Mesendoderm (in vitro differentiated cells): ENCODE data around the gene UGT8. TPM values are rescaled to one million over a fixed set of nuclear protein-coding genes. Genes with fewer than 3 reads are reported as not detected.

Experiments used
- DNase-seq: peaks from one replicate; pipeline ENCODE4 v3.0.0; 2013
- H2AK5ac ChIP-seq: 2 replicates; pipeline ENCODE4 v1.6.1; 2013; ENCODE audit warnings: low read length, inconsistent platforms
- H2BK120ac ChIP-seq: 2 replicates; pipeline ENCODE4 v1.6.1; 2013; ENCODE audit warnings: low read depth, mild to moderate bottlenecking, low read length, moderate library complexity, mixed read lengths
- H2BK15ac ChIP-seq: replicated peaks from 2 replicates; pipeline ENCODE4 v1.6.1; 2013; ENCODE audit warnings: low read depth, mild to moderate bottlenecking, moderate library complexity
- H2BK5ac ChIP-seq: 2 replicates; pipeline ENCODE4 v1.6.1; 2013; ENCODE audit warnings: low read length, inconsistent platforms
- H3K18ac ChIP-seq: 2 replicates; pipeline ENCODE4 v1.6.1; 2013; ENCODE audit warnings: mild to moderate bottlenecking, low read length, mixed read lengths
- H3K23ac ChIP-seq: one replicate; pipeline ENCODE4 v1.6.1; 2013; ENCODE audit warnings: low read length
- H3K27ac ChIP-seq: 2 replicates; pipeline ENCODE4 v1.5.1; 2013; ENCODE audit warnings: low read depth, mild to moderate bottlenecking, inconsistent platforms, low read length, moderate library complexity
- H3K27me3 ChIP-seq: 2 replicates; pipeline ENCODE4 v1.6.1; 2013; ENCODE audit warnings: low read length, control low read depth, mild to moderate bottlenecking, inconsistent platforms; ENCODE audit not compliant: insufficient read depth, poor library complexity
- H3K36me3 ChIP-seq: 2 replicates; pipeline ENCODE4 v1.6.1; 2013; ENCODE audit warnings: low read length, inconsistent platforms; ENCODE audit not compliant: control insufficient read depth, insufficient read depth
- H3K4ac ChIP-seq: one replicate; pipeline ENCODE4 v1.6.1; 2013; ENCODE audit warnings: low read depth, mild to moderate bottlenecking, low read length, moderate library complexity
- H3K4me1 ChIP-seq: 2 replicates; pipeline ENCODE4 v1.6.1; 2013; ENCODE audit warnings: low read depth, low read length, inconsistent platforms; ENCODE audit not compliant: control insufficient read depth
- H3K4me2 ChIP-seq: 2 replicates; pipeline ENCODE4 v1.6.1; 2013; ENCODE audit warnings: low read length
- H3K4me3 ChIP-seq: 2 replicates; pipeline ENCODE4 v1.5.1; 2013; ENCODE audit warnings: mild to moderate bottlenecking, low read length
- H3K56ac ChIP-seq: one replicate; pipeline ENCODE4 v1.6.1; 2013; ENCODE audit warnings: low read length
- H3K79me1 ChIP-seq: 2 replicates; pipeline ENCODE4 v1.6.1; 2013; ENCODE audit warnings: low read length, inconsistent platforms
- H3K79me2 ChIP-seq: 2 replicates; pipeline ENCODE4 v1.6.1; 2013; ENCODE audit warnings: mild to moderate bottlenecking, low read length; ENCODE audit not compliant: control insufficient read depth, insufficient read depth
- H3K9ac ChIP-seq: 2 replicates; pipeline ENCODE4 v1.6.1; 2013; ENCODE audit warnings: low read length, inconsistent platforms
- H4K5ac ChIP-seq: one replicate; pipeline ENCODE4 v1.6.1; 2013; ENCODE audit warnings: low read length
- H4K8ac ChIP-seq: one replicate; pipeline ENCODE4 v1.6.1; 2013; ENCODE audit warnings: low read depth, mild to moderate bottlenecking, control low read depth, low read length, moderate library complexity
- WGBS: extraction: QIAGEN DNeasy Blood & Tissue Kit; methylation state at CpG from one replicate; pipeline ENCODE4 v1.1.7; 2013; ENCODE audit warnings: low lambda C conversion rate, missing lambda C conversion rate; ENCODE audit not compliant: insufficient coverage; ENCODE audit errors: extremely low coverage; 5-methylcytosine and 5-hydroxymethylcytosine counted together
- polyA plus RNA-seq, 2 experiments: library from polyadenylated mRNA; stranded (reverse); fragments of 200-250 nt; gene quantifications; one replicate each; pipeline ENCODE4 v1.2.3, GENCODE V29; 2013

Gene UGT8, protein sequence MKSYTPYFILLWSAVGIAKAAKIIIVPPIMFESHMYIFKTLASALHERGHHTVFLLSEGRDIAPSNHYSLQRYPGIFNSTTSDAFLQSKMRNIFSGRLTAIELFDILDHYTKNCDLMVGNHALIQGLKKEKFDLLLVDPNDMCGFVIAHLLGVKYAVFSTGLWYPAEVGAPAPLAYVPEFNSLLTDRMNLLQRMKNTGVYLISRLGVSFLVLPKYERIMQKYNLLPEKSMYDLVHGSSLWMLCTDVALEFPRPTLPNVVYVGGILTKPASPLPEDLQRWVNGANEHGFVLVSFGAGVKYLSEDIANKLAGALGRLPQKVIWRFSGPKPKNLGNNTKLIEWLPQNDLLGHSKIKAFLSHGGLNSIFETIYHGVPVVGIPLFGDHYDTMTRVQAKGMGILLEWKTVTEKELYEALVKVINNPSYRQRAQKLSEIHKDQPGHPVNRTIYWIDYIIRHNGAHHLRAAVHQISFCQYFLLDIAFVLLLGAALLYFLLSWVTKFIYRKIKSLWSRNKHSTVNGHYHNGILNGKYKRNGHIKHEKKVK
- polyA plus RNA-seq (2013, experiment 1 of 2): 9.9 TPM
- polyA plus RNA-seq (2013, experiment 2 of 2): 10.0 TPM

DNA sequence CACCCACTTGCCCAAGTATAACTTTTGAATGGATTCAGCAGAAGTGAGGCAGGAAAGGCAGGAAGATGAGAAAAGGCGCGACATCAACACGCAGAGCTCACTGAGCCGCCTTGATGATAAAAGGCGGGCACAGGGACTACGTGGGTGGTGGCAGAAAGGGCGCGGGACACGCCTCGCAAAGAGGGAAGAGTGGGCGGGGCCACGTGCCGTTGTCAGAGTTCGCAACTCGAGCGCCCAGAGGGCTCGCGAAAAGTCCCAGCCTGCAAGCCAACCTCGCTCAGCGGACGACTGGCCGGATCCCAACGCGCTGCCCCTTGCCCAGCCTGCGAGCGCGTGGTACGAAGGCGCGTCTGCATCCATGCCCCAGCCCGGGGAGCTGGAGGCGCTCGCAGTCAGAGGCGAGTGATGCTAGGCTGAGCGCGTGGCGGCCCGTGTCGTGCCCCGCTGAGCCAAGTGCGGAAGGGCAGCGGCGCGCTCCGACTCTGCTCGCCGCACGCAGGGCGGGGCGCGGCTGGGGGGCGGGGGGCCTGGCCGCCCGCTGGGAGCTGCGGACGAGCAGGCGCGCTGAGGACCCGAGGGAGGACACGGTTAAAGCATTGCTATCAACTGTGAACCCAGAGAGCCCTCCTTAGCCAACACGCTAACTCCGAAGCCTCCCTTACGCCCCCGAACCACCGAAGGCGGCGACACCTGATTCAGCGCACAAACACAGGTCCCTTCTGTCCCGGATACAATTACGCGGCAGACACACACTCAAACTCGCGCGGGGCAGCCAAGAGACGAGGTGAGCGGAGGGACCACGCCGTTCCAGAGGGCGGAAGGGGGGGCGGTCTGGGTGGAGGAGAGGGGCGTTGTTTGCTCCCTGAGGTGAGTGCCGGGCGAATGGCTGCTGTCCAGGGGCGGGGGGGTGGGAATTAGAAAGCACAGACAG, at the start of gene UGT8:
TSS of gene UGT8 (plus strand) at position 617 of the 931 bp plus-strand sequence. CDS start 24,074 bp downstream, outside the sequence.
- WGBS: no CpG with 5 or more reads among the region's 84 CpGs
- H2BK15ac ChIP-seq: no peak within 1 kb of the TSS
- peak within 1 kb of the TSS; percentile 69 for H3K4me3 ChIP-seq
- no peaks in the 10 kb centered on the region for H3K36me3 ChIP-seq
- H3K27me3 ChIP-seq: no peaks in the 10 kb centered on the region
- H3K27ac ChIP-seq: no peak within 1 kb of the TSS
- DNase-seq: peak; percentile 79
- H4K8ac ChIP-seq: no peak within 1 kb of the TSS
- peak within 1 kb of the TSS; percentile 71 for H3K9ac ChIP-seq
- peaks cover 8% of the 10 kb centered on the region for H3K4me1 ChIP-seq
- peaks cover 7% of the 10 kb centered on the region for H3K79me2 ChIP-seq
- H4K5ac ChIP-seq: no peak within 1 kb of the TSS
- peak within 1 kb of the TSS; percentile 80 for H3K4me2 ChIP-seq
- no peak within 1 kb of the TSS for H3K4ac ChIP-seq
- no peak within 1 kb of the TSS for H2BK5ac ChIP-seq
- no peak within 1 kb of the TSS for H2BK120ac ChIP-seq
- peak within 1 kb of the TSS; percentile 92 for H3K56ac ChIP-seq
- peaks cover 6% of the 10 kb centered on the region for H3K79me1 ChIP-seq
- H3K23ac ChIP-seq: no peak within 1 kb of the TSS
- no peak within 1 kb of the TSS for H2AK5ac ChIP-seq
- H3K18ac ChIP-seq: peak within 1 kb of the TSS; percentile 3

DNA sequence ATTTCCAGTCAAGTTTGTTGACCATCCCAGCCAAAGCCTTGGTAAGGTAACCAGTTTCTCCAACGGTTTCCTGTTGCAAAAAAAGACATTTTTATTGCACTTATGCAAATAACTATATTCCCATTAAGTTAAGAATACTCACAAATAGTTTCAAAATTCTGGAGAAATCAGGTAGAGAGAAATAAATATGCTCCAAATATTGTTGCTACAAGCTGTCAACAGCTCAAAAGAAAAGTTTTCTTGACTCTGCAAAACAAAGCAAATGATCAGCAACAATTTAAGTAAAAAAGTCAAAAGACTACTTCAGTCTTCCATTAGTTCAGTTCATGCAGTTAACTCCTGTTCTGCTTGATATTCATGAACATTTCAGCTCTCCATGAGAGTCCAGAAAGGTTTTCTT, 49.0 kb upstream of the UGT8 start:
- H3K36me3 ChIP-seq: no peaks in the 10 kb centered on the region
- no peak overlapping the region for H3K4me3 ChIP-seq

DNA sequence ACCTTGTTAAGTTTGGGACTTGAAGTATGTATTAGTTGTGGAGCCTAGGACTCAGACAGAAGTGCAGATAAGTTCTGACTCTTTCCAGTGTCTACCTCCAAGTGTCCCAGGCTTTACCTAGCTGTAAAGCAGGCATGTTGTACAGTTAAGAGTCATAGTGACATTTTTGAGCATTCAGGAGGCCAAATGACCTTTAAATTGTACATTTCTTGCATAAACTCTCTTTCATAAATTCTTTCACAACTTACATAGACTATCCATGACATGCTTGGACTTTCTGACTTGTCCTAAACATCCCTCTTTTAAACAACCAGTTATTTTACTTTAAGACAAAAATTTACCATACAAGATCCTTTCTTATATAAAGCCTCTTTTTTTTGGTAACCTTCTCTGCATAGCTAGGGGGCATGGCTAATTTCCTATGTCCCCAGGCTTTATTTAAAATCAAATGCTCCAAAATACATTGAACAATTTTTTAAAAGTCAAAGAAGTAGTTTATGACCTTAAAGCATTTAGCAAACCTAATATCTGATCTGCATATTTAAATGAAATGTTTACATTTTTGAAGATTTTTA, 40.1 kb upstream of the UGT8 start:
- no peak overlapping the region for H2BK15ac ChIP-seq
- DNase-seq: peak; percentile 75
- no peak overlapping the region for H3K56ac ChIP-seq
- no peak overlapping the region for H3K4me3 ChIP-seq
- peaks cover 3% of the 10 kb centered on the region for H3K4me1 ChIP-seq
- no peaks in the 10 kb centered on the region for H3K79me1 ChIP-seq
- no peak overlapping the region for H2BK120ac ChIP-seq
- H2BK5ac ChIP-seq: no peak overlapping the region
- no peaks in the 10 kb centered on the region for H3K79me2 ChIP-seq
- no peak overlapping the region for H3K4ac ChIP-seq
- no peak overlapping the region for H4K5ac ChIP-seq
- H3K23ac ChIP-seq: no peak overlapping the region
- H3K27ac ChIP-seq: no peak overlapping the region
- no peak overlapping the region for H3K4me2 ChIP-seq
- no peaks in the 10 kb centered on the region for H3K27me3 ChIP-seq
- no peak overlapping the region for H2AK5ac ChIP-seq
- H3K18ac ChIP-seq: no peak overlapping the region
- H4K8ac ChIP-seq: no peak overlapping the region
- H3K9ac ChIP-seq: no peak overlapping the region
- no peaks in the 10 kb centered on the region for H3K36me3 ChIP-seq

More for the DNA sequence above, 49.0 kb upstream of the UGT8 start:
- no peak overlapping the region for H3K56ac ChIP-seq
- no peak overlapping the region for H4K8ac ChIP-seq
- peak; percentile 37 for DNase-seq
- no peaks in the 10 kb centered on the region for H3K4me1 ChIP-seq
- H3K79me2 ChIP-seq: no peaks in the 10 kb centered on the region
- H3K79me1 ChIP-seq: no peaks in the 10 kb centered on the region
- no peak overlapping the region for H2BK15ac ChIP-seq
- H3K27me3 ChIP-seq: no peaks in the 10 kb centered on the region
- no CpG with 5 or more reads among the region's 1 CpG for WGBS
- no peak overlapping the region for H3K18ac ChIP-seq
- no peak overlapping the region for H4K5ac ChIP-seq
- no peak overlapping the region for H3K23ac ChIP-seq
- H3K9ac ChIP-seq: no peak overlapping the region
- H2AK5ac ChIP-seq: no peak overlapping the region
- H2BK5ac ChIP-seq: no peak overlapping the region
- no peak overlapping the region for H3K27ac ChIP-seq
- no peak overlapping the region for H3K4me2 ChIP-seq
- no peak overlapping the region for H3K4ac ChIP-seq
- H2BK120ac ChIP-seq: no peak overlapping the region

DNA sequence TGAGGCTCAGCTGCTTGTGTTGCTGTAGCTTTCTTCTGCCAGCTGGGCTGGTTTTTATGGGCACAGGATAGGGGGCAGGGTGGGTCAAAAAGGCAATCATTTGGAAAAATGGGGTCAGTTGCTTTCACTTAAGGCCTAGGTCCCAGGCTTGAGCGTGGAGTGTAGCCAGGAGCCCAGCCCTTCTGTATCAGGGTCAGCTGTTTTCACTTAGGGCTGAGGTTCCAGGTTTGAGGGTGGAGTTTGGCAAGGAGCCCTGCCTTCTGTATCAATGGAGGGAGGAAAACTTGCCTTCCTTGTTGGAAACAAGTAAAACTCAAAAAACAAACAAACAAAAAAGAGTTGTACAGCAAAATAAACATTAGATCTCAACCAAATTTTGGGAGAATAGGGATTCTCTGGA, 37.0 kb upstream of the UGT8 start:
- H3K56ac ChIP-seq: peak overlapping the region; percentile 34
- H3K27ac ChIP-seq: peak overlapping the region; percentile 69
- H3K23ac ChIP-seq: no peak overlapping the region
- no peaks in the 10 kb centered on the region for H3K36me3 ChIP-seq
- peak; percentile 11 for DNase-seq
- H3K79me2 ChIP-seq: no peaks in the 10 kb centered on the region
- peak overlapping the region; percentile 54 for H2AK5ac ChIP-seq
- no peak overlapping the region for H2BK120ac ChIP-seq
- no peak overlapping the region for H4K8ac ChIP-seq
- H3K4me3 ChIP-seq: no peak overlapping the region
- H3K18ac ChIP-seq: peak overlapping the region; percentile 71
- no CpG with 5 or more reads among the region's 1 CpG for WGBS
- H3K4me2 ChIP-seq: no peak overlapping the region
- H2BK15ac ChIP-seq: peak overlapping the region; percentile 59
- H2BK5ac ChIP-seq: peak overlapping the region; percentile 84
- no peak overlapping the region for H3K9ac ChIP-seq
- no peak overlapping the region for H3K4ac ChIP-seq
- no peaks in the 10 kb centered on the region for H3K27me3 ChIP-seq
- no peak overlapping the region for H4K5ac ChIP-seq
- H3K79me1 ChIP-seq: no peaks in the 10 kb centered on the region
- H3K4me1 ChIP-seq: peaks cover 3% of the 10 kb centered on the region

DNA sequence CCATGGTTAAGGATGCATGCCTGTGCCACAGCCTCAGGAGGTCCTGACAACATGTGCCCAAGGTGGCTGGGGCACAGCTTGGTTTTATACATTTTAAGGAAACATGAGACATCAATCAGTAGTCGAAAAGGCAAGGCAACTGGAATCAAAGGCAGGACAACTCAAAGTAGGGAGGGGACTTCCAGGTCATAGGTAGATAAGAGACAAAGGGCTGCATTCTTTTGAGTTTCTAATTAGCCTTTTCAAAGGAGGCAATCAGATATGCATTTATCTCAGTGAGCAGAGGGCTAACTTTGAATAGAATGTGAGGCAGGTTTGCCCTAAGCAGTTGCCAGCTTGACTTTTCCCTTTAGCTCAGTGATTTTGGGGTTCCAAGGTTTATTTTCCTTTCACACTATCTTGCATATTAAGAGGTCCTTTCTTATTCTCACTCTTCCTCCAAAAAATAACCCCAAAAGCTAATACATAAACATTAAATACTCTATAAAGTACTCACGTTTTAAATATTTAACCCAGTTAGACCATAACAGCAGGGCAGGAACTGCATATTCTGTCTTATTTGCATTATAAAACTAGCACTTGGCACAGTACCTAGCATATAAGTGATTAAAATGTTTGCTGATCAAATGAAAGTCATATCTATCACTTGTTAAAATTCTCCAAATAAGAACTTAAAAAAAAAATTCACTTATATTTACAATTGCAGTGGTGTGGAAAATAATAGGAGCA, 36.3 kb upstream of the UGT8 start:
- Histone ChIP-seq H3K27ac (peak overlapping the region; percentile 65), H3K79me1 (no peaks in the 10 kb centered on the region), H4K8ac (no peak overlapping the region), H4K5ac (no peak overlapping the region), H3K9ac (no peak overlapping the region), H3K4me3 (no peak overlapping the region), H3K56ac (no peak overlapping the region), H3K36me3 (no peaks in the 10 kb centered on the region), H2BK120ac (no peak overlapping the region), H3K4ac (no peak overlapping the region), H3K18ac (peak overlapping the region; percentile 71), H3K79me2 (no peaks in the 10 kb centered on the region), H2BK15ac (no peak overlapping the region), H3K4me1 (peaks cover 3% of the 10 kb centered on the region), H2AK5ac (no peak overlapping the region), H3K4me2 (no peak overlapping the region), H2BK5ac (no peak overlapping the region), H3K23ac (no peak overlapping the region), H3K27me3 (no peaks in the 10 kb centered on the region)
- whole genome bisulfite sequencing: 100% methylated on average over 1 of the region's 2 CpGs
- DNase-seq: peak; percentile 92
